Hematopoietic multipotent progenitor cell (in vitro differentiated cells): ENCODE results near the gene LDLRAD3. TPM values are rescaled to one million over a fixed set of nuclear protein-coding genes. Genes with fewer than 3 reads are reported as not detected.

ENCODE experiments used
- DNase-seq, 3 donors: peaks; one replicate each; pipeline ENCODE4 v3.0.0-alpha.2; 2011 to 2015; ENCODE audit warnings: low read depth in 2 of 3, low spot score in 2 of 3
- total RNA-seq: library from RNA; depleted of rRNA; stranded (reverse); fragments of >200 nt; gene quantifications from one replicate; pipeline ENCODE4 v1.2.3, GENCODE V29; 2012

The LDLRAD3 gene
- total RNA-seq, 1 donor: 2.2 TPM

DNA sequence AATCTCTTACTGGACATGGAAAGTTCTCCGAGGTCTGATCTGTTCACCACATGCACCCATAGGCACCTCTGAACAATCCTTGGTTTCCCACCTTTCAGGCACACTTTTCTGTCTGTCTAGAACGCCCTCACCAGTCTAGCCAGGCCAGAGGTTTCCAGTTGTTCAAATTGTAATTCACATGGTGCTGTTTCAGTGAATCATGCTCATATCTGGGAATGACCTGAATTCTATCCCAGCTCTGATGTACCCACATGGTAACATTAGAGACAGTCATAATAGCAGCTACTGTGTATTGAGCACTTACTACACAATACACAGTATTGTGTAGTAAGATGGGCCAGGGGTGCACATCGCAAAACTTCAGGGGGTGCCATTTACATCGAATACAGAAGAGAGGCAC, 207.1 kb downstream of the LDLRAD3 start:
- DNase-seq: no peak

DNA sequence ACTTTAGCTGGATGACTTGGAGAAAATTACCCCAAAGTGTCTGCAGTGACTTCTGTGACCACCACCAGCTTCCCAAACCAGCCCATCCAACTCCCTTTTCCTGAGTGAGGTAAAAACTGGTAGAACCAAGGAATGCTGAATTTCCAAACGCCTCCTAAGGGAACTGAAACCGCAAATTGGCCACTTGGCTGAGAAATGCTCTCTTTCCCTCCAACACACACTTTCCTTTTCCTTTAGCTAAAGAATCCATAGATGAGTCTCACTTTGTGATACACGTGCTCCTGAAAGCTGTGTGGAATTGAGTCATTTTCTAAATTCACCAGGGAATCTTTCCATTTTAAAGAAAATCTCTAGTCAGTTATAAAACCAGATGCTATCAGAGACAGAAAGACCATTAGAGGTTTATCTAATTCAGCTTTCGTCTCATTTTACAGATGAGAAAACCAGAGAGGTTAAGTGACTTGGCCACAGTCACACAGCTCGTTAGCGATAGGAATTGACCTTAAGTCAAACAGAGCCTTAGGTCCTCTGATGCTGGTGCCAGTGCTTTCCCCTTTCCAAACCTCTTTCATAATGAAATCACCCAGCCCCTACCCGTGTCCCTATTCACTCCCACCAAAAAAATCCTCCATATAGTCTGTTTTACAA, 208.2 kb downstream of the LDLRAD3 start:
- DNase-seq: no peak

DNA sequence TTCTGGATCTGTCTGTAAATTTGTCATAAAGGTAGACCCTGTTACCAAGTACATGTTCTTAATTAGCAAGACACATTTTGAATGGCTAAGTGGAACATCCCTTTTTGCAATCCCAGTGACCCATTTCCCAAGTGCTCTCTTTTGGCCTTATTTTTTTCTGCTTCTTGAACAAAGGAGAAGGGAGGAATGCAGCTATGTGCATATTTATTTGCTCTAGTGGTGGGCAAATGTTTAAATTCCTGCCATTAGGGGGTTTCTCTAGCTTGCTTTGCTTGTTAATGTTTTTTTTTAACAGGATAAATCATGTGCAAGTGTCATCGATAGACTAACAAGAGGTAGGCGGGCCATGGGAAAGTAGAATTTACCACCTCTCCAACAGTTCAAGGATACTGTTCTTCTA, 209.7 kb downstream of the LDLRAD3 start:
- no peak for DNase-seq

DNA sequence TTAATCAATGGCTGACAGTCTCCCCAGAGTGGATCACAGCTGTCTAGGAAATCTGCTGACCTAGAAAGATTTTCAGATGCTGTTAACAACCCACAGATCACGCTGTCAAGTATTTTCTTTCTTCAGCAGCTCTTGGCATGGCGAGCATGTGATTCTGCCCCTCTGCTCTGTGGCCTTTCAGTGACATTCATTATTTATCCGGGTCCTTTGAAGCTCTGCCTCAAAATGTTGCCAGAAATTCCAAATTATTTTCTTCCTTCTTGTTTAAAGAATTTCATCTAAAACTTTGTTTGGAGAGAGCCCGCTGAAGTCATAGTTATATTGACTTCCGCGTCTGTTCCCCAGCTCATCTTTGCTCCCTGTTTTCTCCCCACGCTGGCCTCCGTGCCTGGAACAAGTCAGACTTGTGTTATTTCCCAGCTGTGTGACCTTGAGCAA, 211.3 kb downstream of the LDLRAD3 start:
- no peak for DNase-seq

DNA sequence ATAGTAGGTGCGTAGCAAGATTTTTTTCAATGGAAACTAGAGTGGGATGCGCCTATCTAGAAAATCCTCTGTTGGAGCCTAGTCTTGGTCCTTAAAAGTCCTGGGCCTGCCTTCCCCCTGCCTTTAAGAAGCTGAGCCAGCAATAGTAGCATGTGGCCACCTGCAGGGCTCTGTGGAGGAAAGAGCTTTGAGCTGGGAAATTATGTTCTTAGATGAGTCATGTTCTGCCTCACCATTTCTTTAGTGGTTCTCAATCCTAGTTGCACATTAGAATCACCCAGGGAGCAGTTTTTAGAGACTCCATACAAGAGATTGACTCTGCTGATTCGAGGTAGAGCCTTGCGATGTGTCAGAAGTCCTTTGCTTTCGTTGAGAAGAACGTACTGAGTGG, 211.9 kb downstream of the LDLRAD3 start:
- DNase-seq: no peak

DNA sequence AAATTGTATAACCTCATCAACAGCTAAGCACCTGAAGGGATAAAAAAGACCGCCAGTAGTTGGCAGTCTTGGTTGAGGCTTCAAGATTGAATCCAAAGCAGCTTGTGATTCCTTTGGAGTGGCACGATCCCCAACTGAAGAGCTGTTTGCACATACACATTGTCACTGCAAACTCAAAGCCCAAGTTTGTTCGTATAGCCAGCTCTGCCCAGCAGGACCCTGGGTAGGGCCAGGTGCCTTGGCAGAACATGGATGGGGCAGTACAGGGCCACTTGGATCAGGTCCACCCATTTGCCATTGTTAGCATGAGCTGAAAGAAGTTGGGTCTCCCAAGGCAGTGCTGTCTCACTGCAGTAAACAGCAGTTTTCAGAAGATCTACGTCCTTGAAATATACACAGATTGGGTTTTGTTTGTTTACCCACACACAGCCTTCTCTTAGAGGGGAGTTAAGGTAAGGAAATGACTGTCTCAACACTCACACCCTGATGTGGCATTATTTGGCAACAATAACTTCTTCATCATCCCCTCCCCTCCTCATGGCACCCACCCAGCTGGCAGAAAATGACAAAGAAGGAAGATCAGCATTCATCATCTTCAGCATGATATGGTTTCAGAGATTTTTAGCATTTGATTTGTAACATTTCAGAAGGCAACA, 212.4 kb downstream of the LDLRAD3 start:
- no peak for DNase-seq

DNA sequence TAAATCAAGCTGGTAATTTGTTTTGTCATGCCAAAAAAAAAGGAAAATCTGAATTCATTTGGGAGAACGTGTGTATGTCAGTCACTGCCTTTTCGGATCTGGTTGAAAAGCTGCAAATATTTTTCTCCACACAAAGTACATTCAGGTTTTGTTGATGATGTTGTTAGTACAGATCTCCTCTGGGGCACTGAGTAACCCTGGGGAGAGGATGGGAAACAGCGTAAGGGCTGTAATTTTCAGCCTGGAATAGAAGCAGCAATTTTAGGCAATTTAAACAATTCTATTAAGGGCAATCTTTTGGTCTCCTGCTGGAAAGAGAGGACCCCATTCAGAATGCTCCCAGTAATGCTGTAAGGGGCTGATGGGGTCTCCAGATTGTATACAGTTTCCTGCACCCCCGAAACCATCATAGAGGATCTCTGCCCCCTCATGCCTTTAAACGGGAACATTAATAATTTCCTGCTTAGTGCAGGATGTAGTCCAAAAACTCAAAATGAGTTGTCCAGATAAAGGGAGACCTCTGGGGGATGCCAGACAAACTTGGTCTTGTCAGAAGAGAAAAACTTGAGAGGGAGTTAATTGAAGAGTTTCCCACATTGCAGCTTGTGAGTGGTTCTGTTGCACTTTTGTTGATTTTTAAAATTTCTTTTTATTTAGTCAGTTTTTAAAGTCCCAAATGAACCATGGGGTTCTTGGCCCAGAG, 213.1 kb downstream of the LDLRAD3 start:
- no peak for DNase-seq

DNA sequence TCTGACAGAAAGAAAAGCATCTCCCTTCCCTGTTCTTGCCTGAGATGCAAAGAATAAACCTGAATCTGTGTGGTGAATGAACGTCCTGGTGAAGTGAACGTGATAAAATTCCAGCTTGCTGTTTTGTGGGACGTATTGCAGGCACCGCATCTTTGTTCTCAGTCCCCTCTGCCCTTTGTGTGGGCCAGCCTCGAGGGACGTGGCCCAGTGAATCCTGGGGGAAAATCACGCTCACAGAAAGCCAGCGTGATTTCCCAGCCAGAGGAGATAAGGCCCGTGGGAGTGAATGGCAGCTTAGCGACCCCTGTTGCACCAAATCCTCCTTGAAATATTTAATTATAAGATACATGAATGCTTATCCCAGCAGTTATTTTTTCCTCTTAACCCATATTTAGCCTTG, 216.2 kb downstream of the LDLRAD3 start:
- DNase-seq: no peak

DNA sequence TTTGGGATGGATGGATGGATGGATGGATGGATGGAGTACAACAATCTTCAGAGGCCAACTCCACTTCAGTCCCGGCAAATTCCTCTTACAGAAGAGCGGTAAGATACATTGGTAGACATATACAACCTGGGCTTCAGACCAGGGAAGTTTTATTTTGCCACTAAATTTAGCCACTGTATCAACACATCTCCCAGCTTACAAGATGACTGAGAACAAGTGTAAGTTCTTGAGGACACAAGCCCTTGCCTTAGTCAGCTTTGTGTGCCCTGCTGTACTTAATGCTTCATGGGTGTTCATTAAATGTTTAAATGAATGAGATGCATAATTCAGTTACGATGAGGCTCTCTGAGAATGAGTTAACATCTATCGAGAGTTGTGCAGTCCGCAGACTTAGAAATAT, 217.7 kb downstream of the LDLRAD3 start:
- DNase-seq: no peak

DNA sequence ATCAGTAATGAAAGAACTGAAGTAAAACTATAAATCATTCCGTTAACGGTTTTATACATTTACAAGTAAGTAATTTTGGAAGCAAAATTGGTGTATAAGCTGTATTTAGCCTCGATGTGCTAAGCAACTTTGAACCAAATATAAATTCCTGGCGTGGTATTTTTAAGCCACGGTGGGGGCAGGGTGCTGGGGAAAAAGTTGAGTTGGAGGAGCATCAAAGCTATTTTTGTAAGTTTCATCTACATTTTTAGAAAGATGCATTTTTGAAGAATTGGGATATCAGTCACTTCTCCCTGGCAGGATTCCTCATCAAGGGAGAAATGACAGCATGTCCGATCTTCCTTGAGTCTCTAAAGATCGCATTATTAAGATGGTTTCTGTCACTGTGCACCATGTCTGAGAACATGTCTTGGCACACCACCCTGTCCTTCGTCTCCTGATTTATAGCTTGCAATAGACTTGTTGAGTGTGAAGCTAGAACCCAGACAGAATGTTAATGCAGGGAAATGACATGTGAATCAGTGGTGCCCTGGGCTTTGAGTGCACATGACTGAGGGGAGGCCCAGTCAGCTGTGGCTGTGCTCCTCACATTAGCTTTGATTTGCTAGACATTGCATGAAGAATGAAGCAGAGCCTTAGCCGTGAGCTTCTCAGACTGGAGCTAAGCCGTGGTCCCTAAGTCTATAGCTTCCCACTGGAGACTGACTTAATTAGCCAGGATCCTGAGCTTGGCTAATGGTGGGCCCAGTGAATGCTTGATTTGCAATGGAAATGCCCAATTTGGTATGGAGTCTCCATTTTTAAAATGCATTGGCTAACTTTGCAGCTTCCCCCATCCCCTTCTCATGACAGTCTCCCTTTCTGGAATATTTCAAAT, 218.4 kb downstream of the LDLRAD3 start:
- DNase-seq: no peak

DNA sequence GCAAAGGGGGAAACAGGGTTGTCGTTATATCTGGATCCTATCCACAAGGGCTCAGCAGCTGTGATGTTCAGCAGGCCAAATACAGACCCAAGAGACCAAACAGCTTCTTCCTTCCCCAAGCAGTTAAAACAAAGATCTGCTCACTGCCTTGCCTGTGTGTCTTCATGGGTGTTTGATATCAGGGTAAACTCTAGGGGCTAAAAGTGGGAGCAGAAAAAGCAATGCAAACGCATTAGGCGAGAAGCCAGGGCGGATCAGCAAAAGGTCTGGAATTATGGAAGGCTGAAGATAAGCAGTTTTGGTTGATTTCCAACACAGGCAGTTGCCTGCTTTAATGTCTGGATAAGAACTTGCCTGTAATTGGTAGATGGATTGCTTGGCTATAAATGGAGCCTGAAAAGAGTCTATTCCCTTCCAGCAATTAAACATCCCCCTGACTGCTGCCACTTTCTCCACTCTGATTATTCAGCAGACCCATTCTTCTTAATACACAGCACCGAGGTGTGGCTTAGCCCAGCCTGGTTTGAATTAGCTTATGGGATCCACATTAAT, 219.1 kb downstream of the LDLRAD3 start:
- no peak for DNase-seq

DNA sequence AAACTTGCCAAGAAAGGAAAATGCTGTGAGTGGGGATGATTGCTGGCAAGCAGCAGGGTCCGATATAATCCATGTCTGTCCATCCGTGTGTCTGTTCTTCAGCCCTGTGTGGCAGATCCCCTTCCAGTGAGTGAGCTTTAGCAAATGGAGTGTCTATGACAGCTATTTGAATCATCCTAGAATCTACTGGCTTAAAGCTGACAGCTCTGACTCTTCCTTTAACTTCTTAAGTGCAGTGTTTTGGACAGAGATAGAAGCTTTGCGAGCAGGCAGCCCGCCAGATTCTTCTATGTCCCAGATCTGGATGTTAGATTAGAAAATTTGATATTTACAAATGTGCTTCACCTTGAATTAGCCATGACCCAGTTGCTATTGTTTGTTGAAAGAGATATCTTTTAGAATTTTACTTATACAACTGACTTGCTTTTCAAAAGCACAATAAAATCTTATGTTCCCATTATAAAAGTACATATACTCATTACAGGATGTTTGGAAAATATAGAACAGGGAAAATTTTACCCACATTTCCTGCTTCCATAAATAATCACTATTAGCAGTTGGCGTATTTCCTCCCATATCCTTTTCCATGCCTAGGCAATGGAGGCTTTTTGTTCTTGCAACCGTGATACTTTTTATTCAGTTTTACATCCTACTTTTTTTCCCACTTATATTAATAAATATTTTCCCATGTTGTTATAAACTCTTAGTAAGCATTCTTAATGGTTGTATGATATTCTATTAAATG, 220.8 kb downstream of the LDLRAD3 start:
- no peak for DNase-seq

DNA sequence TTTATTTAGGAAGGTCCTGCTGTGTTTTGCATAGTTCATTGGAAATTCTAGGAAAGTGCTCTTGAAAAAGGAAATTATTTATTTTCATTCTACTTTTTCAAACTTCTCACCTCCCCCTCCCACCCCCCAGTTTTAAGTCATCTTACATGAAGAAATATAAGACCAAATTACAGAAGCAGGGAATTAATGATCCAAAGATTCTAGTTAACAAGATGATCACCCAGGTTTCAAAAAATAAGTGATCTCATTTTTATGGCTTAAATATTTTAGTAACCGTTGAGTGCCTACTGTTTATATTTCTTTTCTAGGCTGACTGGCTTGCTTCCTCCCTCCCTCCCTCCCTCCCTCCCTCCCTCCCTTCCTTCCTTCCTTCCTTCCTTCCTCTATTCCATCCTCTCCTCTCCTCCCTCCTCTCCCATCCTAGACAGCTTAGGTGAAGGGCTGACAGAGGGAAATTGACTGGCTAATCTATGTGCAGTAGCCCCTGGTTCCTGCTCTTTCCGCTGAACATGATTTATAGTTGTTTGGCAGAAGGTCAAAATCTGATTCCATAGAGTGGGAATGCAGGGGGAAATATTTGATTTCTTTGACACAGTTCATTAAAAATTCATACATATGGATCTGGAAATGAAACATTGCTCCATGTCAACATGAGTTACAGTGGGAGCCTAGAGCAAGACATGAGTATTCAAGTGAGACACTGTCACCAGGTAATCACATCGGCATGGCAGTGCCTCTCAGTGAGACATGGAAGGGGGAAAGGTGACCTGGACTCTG, 221.9 kb downstream of the LDLRAD3 start:
- no peak for DNase-seq

DNA sequence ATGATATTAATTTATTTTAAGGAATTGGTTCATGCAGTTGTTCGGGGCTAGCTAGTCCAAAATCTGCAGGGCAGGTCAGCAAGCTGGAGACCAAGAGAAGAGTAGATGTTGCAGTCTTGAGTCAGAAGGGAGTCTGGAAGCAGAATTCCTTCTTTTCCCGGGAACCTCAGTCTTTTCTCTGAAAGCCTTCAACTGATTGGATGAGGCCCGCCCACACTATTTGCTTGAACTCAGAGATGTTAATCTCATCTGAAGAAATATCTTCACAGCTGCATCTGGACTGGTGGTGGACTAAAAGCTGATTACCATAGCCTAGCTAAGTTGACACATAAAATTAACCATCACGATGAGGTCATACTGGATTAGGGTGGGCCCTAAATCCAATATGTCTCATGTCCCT, 223.2 kb downstream of the LDLRAD3 start:
- DNase-seq: no peak

DNA sequence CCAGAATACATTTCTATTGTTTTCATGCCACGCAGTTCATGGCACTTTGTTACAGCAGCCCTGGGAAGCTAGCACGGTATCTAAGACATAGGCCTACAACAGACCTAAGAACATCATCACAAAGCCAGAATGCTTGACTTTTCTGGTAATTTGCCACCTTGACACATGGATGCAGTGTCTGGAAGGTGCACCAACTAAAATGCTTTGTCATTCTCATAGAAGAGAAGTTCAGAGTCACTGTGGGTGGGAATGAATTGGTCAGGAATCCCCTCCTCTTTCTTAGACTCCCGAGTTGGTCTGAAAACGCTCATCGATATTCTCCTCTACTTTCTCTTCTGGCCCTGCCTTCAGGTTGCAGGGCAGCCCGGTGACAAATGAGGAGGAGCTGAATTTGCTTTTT, 223.9 kb downstream of the LDLRAD3 start:
- DNase-seq: no peak

DNA sequence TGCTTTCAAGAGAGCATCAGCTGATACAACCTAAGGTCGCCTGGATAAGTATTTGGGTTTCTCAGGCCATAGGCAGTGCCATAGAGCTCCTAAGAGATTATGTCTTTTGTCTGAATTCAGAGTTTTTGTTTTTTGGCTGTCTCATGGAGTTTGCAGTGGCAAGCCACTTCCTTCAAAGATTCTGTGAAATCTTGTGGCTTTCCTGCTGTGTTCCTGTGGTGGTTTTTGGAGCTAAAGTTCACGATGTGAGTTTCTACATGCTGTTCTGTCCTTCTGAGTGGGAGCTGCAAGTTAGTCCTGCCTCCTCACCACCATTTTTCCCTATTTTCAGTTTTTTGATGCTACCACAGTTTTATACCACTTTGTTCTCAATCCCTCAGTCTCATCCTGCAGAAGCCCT, 234.0 kb downstream of the LDLRAD3 start:
- peak in 2 of 3 donors; percentile 29 to 70 for DNase-seq

DNA sequence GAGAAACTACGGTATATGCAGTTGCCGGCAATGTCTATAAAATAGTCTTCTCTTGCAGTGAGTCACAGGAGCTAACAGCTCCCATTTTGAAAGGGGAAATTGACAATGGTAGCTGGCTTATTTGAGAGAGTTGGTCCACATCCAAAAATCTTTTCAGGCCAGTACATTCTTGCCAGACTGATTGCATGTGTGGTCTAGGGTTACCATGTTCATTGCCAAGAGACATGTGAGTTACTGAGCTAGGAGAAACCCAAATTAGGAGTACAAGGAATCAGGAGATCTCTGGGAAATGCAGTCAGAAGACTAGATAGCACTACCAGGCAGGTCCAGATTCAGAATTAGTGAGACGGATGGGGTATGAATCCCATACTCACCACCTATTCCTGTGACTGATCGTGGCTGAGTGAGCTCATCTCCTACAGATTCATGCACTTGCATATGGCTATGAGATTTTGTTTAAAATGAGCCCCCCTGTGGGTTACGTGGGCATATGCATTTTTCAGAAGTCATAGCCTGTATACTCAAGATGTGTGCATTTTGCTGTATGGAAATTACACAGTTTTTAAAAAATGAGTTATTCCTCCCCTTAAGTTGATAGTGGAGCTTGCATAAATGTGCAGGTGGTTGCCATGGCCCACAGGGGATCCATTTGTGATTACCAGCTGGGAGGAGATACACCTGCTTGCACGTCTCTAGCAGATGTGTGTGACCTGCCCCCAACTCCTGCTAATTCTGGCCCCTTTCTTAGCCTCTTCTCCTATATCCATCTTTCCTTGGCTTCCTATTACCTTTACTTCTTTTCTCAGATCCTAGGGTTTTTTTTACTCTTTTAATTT, 242.7 kb downstream of the LDLRAD3 start:
- no peak for DNase-seq

DNA sequence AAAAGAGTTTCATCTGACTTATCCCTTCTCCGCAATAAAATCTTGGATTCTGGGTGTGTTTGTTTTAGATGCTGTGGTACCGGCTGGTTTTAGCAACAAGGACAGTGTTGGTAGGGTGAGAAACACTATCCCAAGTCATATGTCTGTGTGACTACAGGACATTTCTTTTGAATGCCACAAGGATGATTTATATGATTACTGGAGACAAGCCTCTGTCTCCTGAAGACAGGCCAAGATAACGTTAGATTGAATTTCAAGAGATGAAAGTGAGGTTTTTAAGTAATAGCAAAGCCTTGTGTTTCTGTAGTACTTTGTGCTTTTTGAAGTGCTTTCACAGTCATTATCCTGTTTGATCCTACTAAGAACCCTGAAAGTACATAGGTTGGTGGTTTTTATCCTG, 243.8 kb downstream of the LDLRAD3 start:
- no peak for DNase-seq
